ENCODE measurements around the gene CCDC88B.
"Not testable (repeated sequence)": the region's sequence is repeated elsewhere in the genome, so short reads cannot be mapped to it uniquely, and the experiment has no call there.

CCDC88B gene

GRCh38 chr11:64323984-64324383 lies 16.0 kb upstream of the CCDC88B start:
- H3K9me3 Mint-ChIP-seq, H3K27ac Mint-ChIP-seq, H3K4me3 Mint-ChIP-seq, DNase-seq, H3K27me3 Mint-ChIP-seq, H3K4me1 Mint-ChIP-seq: not testable (repeated sequence)
- peak; percentile 25 for ATAC-seq
- H3K36me3 Mint-ChIP-seq (ENCODE audit: low read depth) = peaks cover 14% of the 10 kb centered on the region

- no peak overlapping the region for H3K4me3 Mint-ChIP-seq
- H3K36me3 Mint-ChIP-seq (ENCODE audit: low read depth) = peaks cover 12% of the 10 kb centered on the region
- ATAC-seq (no peak), DNase-seq (no peak)
- no peaks in the 10 kb centered on the region for H3K27me3 Mint-ChIP-seq
- H3K9me3 Mint-ChIP-seq = no peaks in the 10 kb centered on the region
- H3K4me1 Mint-ChIP-seq = peaks cover 4% of the 10 kb centered on the region
- no peak overlapping the region for H3K27ac Mint-ChIP-seq
These were observed 15.1 kb upstream of the CCDC88B start for GRCh38 chr11:64324692-64325469.

GRCh38 chr11:64327375-64327774 lies 12.6 kb upstream of the CCDC88B start:
- H3K4me1 Mint-ChIP-seq = peaks cover 15% of the 10 kb centered on the region
- no peak overlapping the region for H3K4me3 Mint-ChIP-seq
- H3K27ac Mint-ChIP-seq = no peak overlapping the region
- H3K27me3 Mint-ChIP-seq = no peaks in the 10 kb centered on the region
- DNase-seq (no peak), ATAC-seq (no peak)
- H3K9me3 Mint-ChIP-seq = no peaks in the 10 kb centered on the region
- no peaks in the 10 kb centered on the region for H3K36me3 Mint-ChIP-seq (ENCODE audit: low read depth)

- no peak overlapping the region for H3K27ac Mint-ChIP-seq
- H3K4me1 Mint-ChIP-seq = peaks cover 15% of the 10 kb centered on the region
- ATAC-seq = no peak
- H3K4me3 Mint-ChIP-seq = no peak overlapping the region
- no peaks in the 10 kb centered on the region for H3K36me3 Mint-ChIP-seq (ENCODE audit: low read depth)
- no peaks in the 10 kb centered on the region for H3K27me3 Mint-ChIP-seq
- no peaks in the 10 kb centered on the region for H3K9me3 Mint-ChIP-seq
- no peak for DNase-seq
These were observed 12.0 kb upstream of the CCDC88B start for GRCh38 chr11:64327993-64328392.

- Mint-ChIP-seq H3K4me1 (peaks cover 28% of the 10 kb centered on the region), H3K27me3 (no peaks in the 10 kb centered on the region)
- no peak for DNase-seq
These were observed 9.1 kb upstream of the CCDC88B start for GRCh38 chr11:64330888-64331287.

GRCh38 chr11:64331569-64332371 lies 8.2 kb upstream of the CCDC88B start:
- H3K9me3 Mint-ChIP-seq = no peaks in the 10 kb centered on the region
- peak overlapping the region; percentile 25 for H3K4me3 Mint-ChIP-seq
- H3K27me3 Mint-ChIP-seq = no peaks in the 10 kb centered on the region
- H3K27ac Mint-ChIP-seq = peak overlapping the region; percentile 82
- peaks cover 28% of the 10 kb centered on the region for H3K4me1 Mint-ChIP-seq
- H3K36me3 Mint-ChIP-seq (ENCODE audit: low read depth) = peaks cover 1% of the 10 kb centered on the region
- ATAC-seq (peak; percentile 87), DNase-seq (peak; percentile 88)

More at GRCh38 chr11:64330888-64331287, 9.1 kb upstream of the CCDC88B start:
- no peak overlapping the region for H3K27ac Mint-ChIP-seq
- no peaks in the 10 kb centered on the region for H3K9me3 Mint-ChIP-seq
- H3K36me3 Mint-ChIP-seq (ENCODE audit: low read depth) = peaks cover 1% of the 10 kb centered on the region
- no peak overlapping the region for H3K4me3 Mint-ChIP-seq
- no peak for ATAC-seq

- no peak for DNase-seq
- Mint-ChIP-seq H3K27ac (no peak overlapping the region), H3K4me3 (no peak overlapping the region), H3K36me3 (ENCODE audit: low read depth) (peaks cover 6% of the 10 kb centered on the region), H3K9me3 (no peaks in the 10 kb centered on the region), H3K4me1 (peaks cover 31% of the 10 kb centered on the region), H3K27me3 (no peaks in the 10 kb centered on the region)
- no peak for ATAC-seq
These were observed 6.4 kb upstream of the CCDC88B start for GRCh38 chr11:64333556-64333955.

- Mint-ChIP-seq H3K27me3 (no peaks in the 10 kb centered on the region), H3K4me3 (no peak overlapping the region), H3K9me3 (no peaks in the 10 kb centered on the region), H3K27ac (peak overlapping the region; percentile 57), H3K36me3 (ENCODE audit: low read depth) (peaks cover 6% of the 10 kb centered on the region), H3K4me1 (peaks cover 41% of the 10 kb centered on the region)
- ATAC-seq (peak; percentile 79), DNase-seq (peak; percentile 57)
These were observed 5.0 kb upstream of the CCDC88B start for GRCh38 chr11:64334764-64335735.

GRCh38 chr11:64337538-64338249 lies 2.3 kb upstream of the CCDC88B start:
- DNase-seq = no peak
- no peak for ATAC-seq
- peaks cover 43% of the 10 kb centered on the region for H3K4me1 Mint-ChIP-seq
- no peak overlapping the region for H3K27ac Mint-ChIP-seq
- peaks cover 6% of the 10 kb centered on the region for H3K36me3 Mint-ChIP-seq (ENCODE audit: low read depth)
- no peak overlapping the region for H3K4me3 Mint-ChIP-seq
- no peaks in the 10 kb centered on the region for H3K9me3 Mint-ChIP-seq
- H3K27me3 Mint-ChIP-seq = no peaks in the 10 kb centered on the region

GRCh38 chr11:64338716-64339115 lies 1.3 kb upstream of the CCDC88B start:
- H3K27ac Mint-ChIP-seq = peak overlapping the region; percentile 83
- ATAC-seq (no peak), DNase-seq (no peak)
- peak overlapping the region; percentile 86 for H3K4me3 Mint-ChIP-seq
- H3K36me3 Mint-ChIP-seq (ENCODE audit: low read depth) = peaks cover 6% of the 10 kb centered on the region
- H3K9me3 Mint-ChIP-seq = no peaks in the 10 kb centered on the region
- H3K4me1 Mint-ChIP-seq = peaks cover 39% of the 10 kb centered on the region
- no peaks in the 10 kb centered on the region for H3K27me3 Mint-ChIP-seq

- DNase-seq = no peak
- Mint-ChIP-seq H3K4me3 (peak overlapping the region; percentile 86), H3K4me1 (peaks cover 38% of the 10 kb centered on the region), H3K36me3 (ENCODE audit: low read depth) (peaks cover 6% of the 10 kb centered on the region), H3K27ac (peak overlapping the region; percentile 83), H3K27me3 (no peaks in the 10 kb centered on the region), H3K9me3 (no peaks in the 10 kb centered on the region)
- no peak for ATAC-seq
These were observed 718 bp upstream of the CCDC88B start for GRCh38 chr11:64339286-64339685.

GRCh38 chr11:64340671-64341335 lies 799 bp downstream of the CCDC88B start:
- Mint-ChIP-seq H3K27me3 (no peaks in the 10 kb centered on the region), H3K4me3 (peak overlapping the region; percentile 86), H3K36me3 (ENCODE audit: low read depth) (peaks cover 9% of the 10 kb centered on the region), H3K9me3 (no peaks in the 10 kb centered on the region), H3K27ac (peak overlapping the region; percentile 83), H3K4me1 (peaks cover 30% of the 10 kb centered on the region)
- DNase-seq (peak; percentile 92), ATAC-seq (peak; percentile 22)

- ATAC-seq (no peak), DNase-seq (no peak)
- Mint-ChIP-seq H3K27ac (no peak overlapping the region), H3K4me1 (peaks cover 30% of the 10 kb centered on the region), H3K36me3 (ENCODE audit: low read depth) (peaks cover 13% of the 10 kb centered on the region), H3K4me3 (peak overlapping the region; percentile 86), H3K9me3 (no peaks in the 10 kb centered on the region), H3K27me3 (no peaks in the 10 kb centered on the region)
These were observed 1.4 kb downstream of the CCDC88B start for GRCh38 chr11:64341429-64341828.
